Adipocyte (in vitro differentiated cells): Measurements from ENCODE around the gene MCTP2.

ENCODE experiments used
- DNase-seq: peaks from one replicate; pipeline ENCODE4 v3.0.0-alpha.2; 2015; ENCODE audit warnings: low read depth
- H3K27me3 ChIP-seq: replicated peaks from 2 replicates; pipeline ENCODE4 v1.7.0; 2013; ENCODE audit warnings: mild to moderate bottlenecking, low read length, moderate library complexity; ENCODE audit not compliant: control insufficient read depth, insufficient read depth
- H3K36me3 ChIP-seq: 2 replicates; pipeline ENCODE4 v1.7.0; 2013; ENCODE audit warnings: low read length, mild to moderate bottlenecking, moderate library complexity; ENCODE audit not compliant: control insufficient read depth, insufficient read depth, severe bottlenecking
- H3K4me1 ChIP-seq: 2 replicates; pipeline ENCODE4 v1.7.0; 2013; ENCODE audit warnings: mild to moderate bottlenecking, low read length, moderate library complexity; ENCODE audit not compliant: control insufficient read depth, insufficient read depth
- H3K4me3 ChIP-seq: 2 replicates; pipeline ENCODE4 v1.7.0; 2013; ENCODE audit warnings: mild to moderate bottlenecking, low read length, moderate library complexity
- H3K9ac ChIP-seq: 2 replicates; pipeline ENCODE4 v1.7.0; 2013; ENCODE audit warnings: mild to moderate bottlenecking, low read length, moderate library complexity
- H3K9me3 ChIP-seq: 2 replicates; pipeline ENCODE4 v1.7.0; 2013; ENCODE audit warnings: mild to moderate bottlenecking, low read length, moderate library complexity; ENCODE audit not compliant: control insufficient read depth

Gene MCTP2

DNA sequence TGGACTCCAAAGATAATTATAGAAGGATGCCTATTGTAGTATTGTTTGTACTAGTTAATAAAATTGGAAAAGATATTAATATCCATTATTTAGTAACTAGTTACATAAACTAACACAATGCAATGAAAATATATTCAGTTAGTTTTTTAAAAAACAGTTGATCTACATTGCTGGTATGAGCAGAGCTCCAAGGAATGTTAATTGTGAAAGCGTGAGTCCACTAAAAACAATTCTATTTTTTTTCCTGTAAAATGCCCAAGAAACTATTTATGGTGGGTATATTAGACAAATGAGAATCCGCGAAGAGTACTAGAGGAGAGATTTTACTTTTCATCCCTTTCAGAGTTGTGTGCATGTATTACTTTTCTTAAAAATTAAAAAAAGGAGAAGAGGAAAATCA is 104.3 kb downstream of the MCTP2 start:
- Histone ChIP-seq H3K36me3 (peaks cover 10% of the 10 kb centered on the region), H3K27me3 (no peaks in the 10 kb centered on the region), H3K4me1 (peaks cover 3% of the 10 kb centered on the region), H3K4me3 (no peak overlapping the region), H3K9me3 (no peaks in the 10 kb centered on the region), H3K9ac (no peak overlapping the region)
- peak; percentile 62 for DNase-seq

DNA sequence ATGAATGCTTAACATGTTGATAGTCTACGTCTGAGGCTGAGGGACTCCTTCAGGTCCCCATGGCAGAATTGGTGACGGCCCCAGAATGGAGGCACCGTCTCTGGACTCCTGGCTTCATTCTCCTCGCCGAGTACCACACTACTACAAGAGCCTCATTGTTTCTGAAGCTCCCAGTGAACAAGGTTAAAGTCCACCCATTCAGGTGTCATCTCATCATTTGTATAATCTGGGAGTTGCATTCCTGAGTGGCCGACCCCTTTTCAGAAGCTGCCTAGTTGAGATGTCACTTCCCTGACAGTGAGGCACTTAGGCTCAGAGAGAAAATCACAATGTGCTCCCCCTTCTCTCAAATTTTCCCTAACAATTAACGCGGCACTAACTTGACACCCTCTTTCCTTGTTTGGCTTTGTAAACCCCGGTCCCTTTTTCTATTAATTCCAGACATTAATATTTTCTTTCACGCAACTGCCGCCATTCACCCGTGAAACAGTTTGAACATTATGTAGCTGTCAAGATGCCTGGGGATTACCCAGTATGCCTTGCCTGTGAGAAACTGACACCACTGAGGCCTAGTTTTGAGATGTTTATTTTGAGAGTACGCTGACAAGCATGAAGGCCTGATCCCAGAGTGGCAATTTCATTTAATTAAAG is 105.6 kb downstream of the MCTP2 start:
- peaks cover 10% of the 10 kb centered on the region for H3K36me3 ChIP-seq
- no peak for DNase-seq
- H3K9ac ChIP-seq: no peak overlapping the region
- H3K27me3 ChIP-seq: no peaks in the 10 kb centered on the region
- H3K9me3 ChIP-seq: no peaks in the 10 kb centered on the region
- H3K4me1 ChIP-seq: peaks cover 3% of the 10 kb centered on the region
- no peak overlapping the region for H3K4me3 ChIP-seq

DNA sequence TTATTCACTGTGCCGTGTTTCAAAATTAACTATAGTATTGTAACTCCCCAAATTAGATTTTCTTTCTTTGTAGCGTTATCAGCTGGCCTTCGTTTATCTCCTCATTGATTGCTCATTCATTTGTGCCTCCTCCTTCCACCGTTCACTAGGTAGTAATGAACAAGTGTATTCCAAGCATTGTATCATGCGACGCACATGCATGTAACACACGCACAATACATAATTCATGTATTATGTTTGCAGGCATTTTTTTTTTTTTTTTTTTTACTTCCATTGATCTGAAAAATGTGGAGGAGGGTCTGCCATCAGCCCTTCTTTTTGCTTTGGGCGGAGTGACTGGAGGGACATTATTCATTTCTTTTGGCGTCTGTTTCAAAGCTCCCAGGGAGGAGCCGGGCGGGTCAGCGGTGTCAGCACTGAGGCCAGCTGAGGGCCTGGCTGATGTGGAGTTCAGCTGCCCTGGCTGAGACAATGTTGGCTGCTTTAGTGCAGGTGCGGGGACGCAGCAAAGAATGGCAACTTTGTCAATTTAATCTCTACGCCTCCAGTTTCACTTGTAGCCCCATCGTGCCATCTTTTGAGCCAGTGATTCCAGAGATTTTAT is 107.0 kb downstream of the MCTP2 start:
- Histone ChIP-seq H3K9me3 (no peaks in the 10 kb centered on the region), H3K4me3 (no peak overlapping the region), H3K9ac (no peak overlapping the region), H3K27me3 (no peaks in the 10 kb centered on the region), H3K4me1 (peaks cover 3% of the 10 kb centered on the region), H3K36me3 (peaks cover 10% of the 10 kb centered on the region)
- DNase-seq: no peak

- peak overlapping the region; percentile 12 for H3K9ac ChIP-seq
- H3K27me3 ChIP-seq: no peaks in the 10 kb centered on the region
- H3K4me1 ChIP-seq: no peaks in the 10 kb centered on the region
- no peaks in the 10 kb centered on the region for H3K9me3 ChIP-seq
- peak; percentile 22 for DNase-seq
- no peak overlapping the region for H3K4me3 ChIP-seq
- peaks cover 4% of the 10 kb centered on the region for H3K36me3 ChIP-seq
Observed at GRCh38 chr15:94346282-94346681, 114.9 kb downstream of the MCTP2 start.

DNA sequence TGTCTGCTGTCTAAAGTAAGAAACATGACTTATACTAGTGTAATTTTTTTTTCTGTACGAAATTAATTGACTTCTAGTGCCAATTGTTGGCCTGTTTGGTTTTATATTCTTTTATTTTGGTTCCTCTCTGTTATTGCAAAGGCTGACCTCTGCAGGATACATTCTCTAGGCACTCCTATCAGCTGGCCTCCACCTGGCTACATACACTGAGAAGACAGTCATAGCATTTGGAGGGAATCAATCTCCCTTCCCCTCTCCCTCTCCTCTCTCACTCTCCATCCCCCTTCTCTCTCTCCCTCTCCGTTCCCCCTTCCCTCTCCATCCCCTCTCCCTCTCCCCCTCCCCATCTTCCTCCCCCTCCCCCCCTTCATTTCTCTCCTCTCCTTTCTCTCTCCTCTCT is 116.7 kb downstream of the MCTP2 start:
- DNase-seq: no peak
- Histone ChIP-seq H3K4me3 (no peak overlapping the region), H3K9me3 (no peaks in the 10 kb centered on the region), H3K27me3 (no peaks in the 10 kb centered on the region), H3K4me1 (peaks cover 5% of the 10 kb centered on the region), H3K36me3 (peaks cover 4% of the 10 kb centered on the region), H3K9ac (no peak overlapping the region)

GRCh38 chr15:94351031-94351535 is 119.7 kb downstream of the MCTP2 start:
- no peak for DNase-seq
- peaks cover 11% of the 10 kb centered on the region for H3K4me1 ChIP-seq
- H3K27me3 ChIP-seq: no peaks in the 10 kb centered on the region

GRCh38 chr15:94352636-94353487 is 121.5 kb downstream of the MCTP2 start:
- DNase-seq: no peak
- Histone ChIP-seq H3K36me3 (peaks cover 4% of the 10 kb centered on the region), H3K4me1 (peaks cover 11% of the 10 kb centered on the region), H3K27me3 (no peaks in the 10 kb centered on the region), H3K4me3 (no peak overlapping the region), H3K9ac (no peak overlapping the region), H3K9me3 (no peaks in the 10 kb centered on the region)

More at GRCh38 chr15:94351031-94351535, 119.7 kb downstream of the MCTP2 start:
- Histone ChIP-seq H3K4me3 (no peak overlapping the region), H3K9ac (no peak overlapping the region), H3K9me3 (no peaks in the 10 kb centered on the region), H3K36me3 (peaks cover 4% of the 10 kb centered on the region)

DNA sequence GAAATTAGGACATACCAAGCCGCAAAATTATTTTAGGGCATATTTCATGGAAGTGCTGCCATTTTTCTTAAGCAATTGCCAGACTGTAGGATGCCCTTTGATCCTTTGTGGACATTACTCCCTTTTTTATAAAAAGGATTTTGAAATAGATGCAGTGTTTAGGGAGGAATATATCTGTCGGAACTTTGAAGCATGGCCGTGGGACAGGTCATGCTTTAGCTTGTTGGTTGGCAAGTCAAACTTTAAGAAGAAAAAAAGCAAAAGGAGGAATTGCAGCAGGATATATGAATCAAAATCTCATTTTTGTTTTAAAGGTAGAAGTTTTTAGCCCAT is 122.1 kb downstream of the MCTP2 start:
- Histone ChIP-seq H3K4me1 (peaks cover 11% of the 10 kb centered on the region), H3K4me3 (no peak overlapping the region), H3K9me3 (no peaks in the 10 kb centered on the region), H3K36me3 (peaks cover 4% of the 10 kb centered on the region), H3K9ac (no peak overlapping the region), H3K27me3 (no peaks in the 10 kb centered on the region)
- DNase-seq: no peak

DNA sequence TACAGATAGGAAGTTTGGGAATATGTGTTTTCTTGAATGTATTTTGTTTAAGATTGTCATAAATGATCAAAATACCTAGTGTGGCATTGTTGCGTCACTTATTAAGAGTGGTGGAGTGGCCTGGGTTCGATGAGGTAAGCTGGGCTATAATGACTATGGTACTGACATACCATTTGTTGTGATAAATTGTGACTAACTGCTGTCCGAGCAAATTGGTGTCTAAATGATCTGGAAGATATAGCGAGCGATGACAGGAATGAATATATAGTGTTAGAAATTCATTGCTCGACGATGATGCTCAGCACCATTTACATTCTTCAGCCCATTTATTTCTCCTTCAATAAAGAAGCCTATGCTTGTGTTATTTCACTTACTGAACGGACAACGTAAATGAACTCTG is 123.3 kb downstream of the MCTP2 start:
- Histone ChIP-seq H3K4me3 (no peak overlapping the region), H3K4me1 (peaks cover 11% of the 10 kb centered on the region), H3K27me3 (no peaks in the 10 kb centered on the region), H3K9ac (no peak overlapping the region), H3K36me3 (peaks cover 9% of the 10 kb centered on the region), H3K9me3 (no peaks in the 10 kb centered on the region)
- no peak for DNase-seq

- no peaks in the 10 kb centered on the region for H3K27me3 ChIP-seq
- H3K36me3 ChIP-seq: peaks cover 9% of the 10 kb centered on the region
- H3K4me3 ChIP-seq: no peak overlapping the region
- no peak for DNase-seq
- no peaks in the 10 kb centered on the region for H3K9me3 ChIP-seq
- peaks cover 9% of the 10 kb centered on the region for H3K4me1 ChIP-seq
- H3K9ac ChIP-seq: no peak overlapping the region
Observed at GRCh38 chr15:94359716-94360115, 128.4 kb downstream of the MCTP2 start.

DNA sequence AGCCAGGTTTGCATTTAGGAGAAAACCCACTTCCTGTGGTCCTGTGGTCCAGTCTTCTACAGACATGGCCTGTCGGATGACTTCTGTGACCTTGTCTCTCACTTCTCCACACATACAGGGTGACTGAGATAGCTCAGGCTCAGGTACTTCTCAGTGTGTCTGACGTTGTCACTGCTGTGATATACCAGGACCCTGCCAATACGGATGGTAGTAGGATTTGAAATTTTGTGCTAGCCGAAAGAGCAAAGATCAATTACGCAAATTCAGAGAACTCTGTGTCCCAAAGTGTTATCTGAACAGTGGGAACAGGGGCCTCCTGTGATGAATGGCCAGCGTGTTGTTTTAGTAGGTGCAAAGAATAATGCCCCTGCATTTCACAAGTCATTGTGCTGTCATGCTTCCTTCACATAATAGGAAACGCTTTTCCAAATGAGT is 128.9 kb downstream of the MCTP2 start:
- Histone ChIP-seq H3K4me3 (no peak overlapping the region), H3K36me3 (peaks cover 9% of the 10 kb centered on the region), H3K9ac (no peak overlapping the region), H3K27me3 (no peaks in the 10 kb centered on the region), H3K4me1 (peaks cover 9% of the 10 kb centered on the region), H3K9me3 (no peaks in the 10 kb centered on the region)
- DNase-seq: no peak
